Stomach (tissue), 9 donors: ENCODE measurements around the gene PXYLP1. TPM values are rescaled to one million over a fixed set of nuclear protein-coding genes. Genes with fewer than 3 reads are reported as not detected.
A peak's percentile ranks its signal among the peaks of the same experiment; 100 is the strongest.

Experiments used
- DNase-seq, 2 donors: peaks; one replicate each; pipeline versions ENCODE4 v3.0.0 to v3.0.0-alpha.2; 2013 to 2019
- H3K27ac ChIP-seq, 5 donors: fragments of 200-600 bp in 4 of 5; sonication (generic) in 4 of 5; one replicate each; pipeline ENCODE4 v1.5.1; 2013 to 2019; ENCODE audit warnings: mild to moderate bottlenecking in 1 of 5, moderate library complexity in 1 of 5
- H3K27me3 ChIP-seq, 3 donors: fragments of 200-600 bp; sonication (generic); one replicate each; pipeline ENCODE4 v1.5.1; 2017 to 2019; ENCODE audit warnings: mixed run types in 1 of 3
- H3K36me3 ChIP-seq, 4 donors: fragments of 200-600 bp; sonication (generic); 1 replicate in 3 of 4; 2 replicates in 1 of 4; pipeline ENCODE4 v1.5.1; 2016 to 2019
- H3K4me1 ChIP-seq, 4 donors: fragments of 200-600 bp; sonication (generic); one replicate each; pipeline ENCODE4 v1.5.1; 2016 to 2019
- H3K4me3 ChIP-seq, 4 donors: fragments of 200-600 bp; sonication (generic) in 3 of 4; one replicate each; pipeline ENCODE4 v1.5.1; 2016 to 2019; ENCODE audit warnings: mild to moderate bottlenecking in 1 of 4
- H3K9me3 ChIP-seq, 4 donors: fragments of 200-600 bp; sonication (generic); one replicate each; pipeline ENCODE4 v1.5.1; 2016 to 2019
- CTCF ChIP-seq, 7 experiments: fragments of 450-650 bp in 4 of 7; fragments of 200-600 bp in 3 of 7; sonication (generic) in 3 of 7; IDR thresholded peaks; one replicate each; pipeline ENCODE4 v1.5.1; 2016 to 2019; ENCODE audit warnings: antibody characterized with exemption in 7 of 7, control low read depth in 2 of 7, mild to moderate bottlenecking in 1 of 7
- EP300 ChIP-seq: sonication (generic); formaldehyde crosslinking; IDR thresholded peaks from one replicate; pipeline ENCODE4 v1.6.1; 2017; ENCODE audit warnings: antibody characterized with exemption
- POLR2A ChIP-seq, 4 donors: fragments of 450-650 bp; IDR thresholded peaks; one replicate each; pipeline ENCODE4 v1.6.1; 2016; ENCODE audit warnings: antibody characterized with exemption in 4 of 4, control low read depth in 2 of 4, mild to moderate bottlenecking in 1 of 4, moderate library complexity in 1 of 4
- POLR2AphosphoS5 ChIP-seq, 3 donors: sonication (generic); formaldehyde crosslinking; IDR thresholded peaks; one replicate each; pipeline ENCODE4 v1.6.1; 2016; ENCODE audit warnings: antibody characterized with exemption in 3 of 3
- WGBS, 5 donors: extraction: QIAGEN DNeasy Blood & Tissue Kit in 3 of 5; methylation state at CpG; one replicate each; pipeline versions ENCODE4 v1.1.5 to v1.1.7; 2013 to 2018; 5-methylcytosine and 5-hydroxymethylcytosine counted together
- intact Hi-C: fragments of 100-400 bp; cut with DNase I; formaldehyde crosslinking; loops from one replicate; pipeline ENCODE4 v1.15.1; 2023; ENCODE audit warnings: low total_unique reads
- polyA plus RNA-seq, 3 donors: library from polyadenylated mRNA; stranded (reverse); fragments of 200-250 nt; gene quantifications; one replicate each; pipeline ENCODE4 v1.2.3, GENCODE V29; 2013
- total RNA-seq, 5 donors: library from RNA; depleted of rRNA; stranded (reverse); fragments of >200 nt; gene quantifications; one replicate each; pipeline versions ENCODE4 v1.1.0 to v1.2.3, GENCODE V29; 2014 to 2016
- donor health status: healthy with polysubstance abuse.
- donor health status: Bipolar disorder and iron deficiency.
- donor health status: healthy.

The PXYLP1 gene
- total and polyA plus RNA-seq, 8 donors = 0.58 to 24.8 (median 3.8) TPM

DNA sequence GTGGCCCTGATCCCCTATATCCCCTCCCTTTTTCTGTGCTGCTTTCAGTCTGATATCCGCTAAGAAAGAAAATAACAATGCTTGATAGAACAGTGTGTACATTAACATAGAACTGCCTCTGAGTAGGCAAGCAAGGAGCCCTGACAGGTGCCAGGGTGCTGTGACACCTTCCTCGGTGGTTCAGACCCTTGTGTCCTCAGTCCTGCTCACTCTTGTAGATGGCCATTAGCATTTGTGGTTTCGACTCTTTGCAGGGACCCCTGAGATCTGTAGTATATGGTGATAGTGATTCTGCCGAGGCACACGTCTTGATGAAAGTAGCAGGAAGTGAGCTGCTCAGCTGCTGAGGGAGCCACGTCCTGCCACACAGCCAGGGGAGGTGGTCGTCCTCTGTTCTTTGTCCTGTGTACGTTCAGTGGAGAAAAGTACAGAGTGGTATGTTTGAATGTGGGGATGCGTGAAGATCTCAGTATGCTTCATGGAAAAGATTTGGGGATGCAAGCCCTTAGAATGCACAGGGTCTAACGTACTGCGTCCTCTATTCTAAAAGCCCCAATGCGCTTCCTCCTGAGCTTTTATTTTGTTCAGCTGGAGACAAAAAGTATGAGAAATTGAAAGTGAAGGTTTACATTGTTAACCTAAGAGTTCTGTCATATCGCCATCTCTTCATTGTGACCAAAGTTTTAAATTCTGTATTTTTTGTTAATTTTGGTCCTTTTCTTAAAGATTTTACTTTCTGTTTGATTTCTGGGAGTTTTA, 35.4 kb downstream of the PXYLP1 start:
- peak in 1 of 2 donors; percentile 32 for DNase-seq
- peak overlapping the region in 2 of 4 donors; percentile 2 to 13 for H3K4me3 ChIP-seq
- 59 to 64% (median 64%) methylated on average over 13 of the region's 13 CpGs for WGBS, 5 donors

DNA sequence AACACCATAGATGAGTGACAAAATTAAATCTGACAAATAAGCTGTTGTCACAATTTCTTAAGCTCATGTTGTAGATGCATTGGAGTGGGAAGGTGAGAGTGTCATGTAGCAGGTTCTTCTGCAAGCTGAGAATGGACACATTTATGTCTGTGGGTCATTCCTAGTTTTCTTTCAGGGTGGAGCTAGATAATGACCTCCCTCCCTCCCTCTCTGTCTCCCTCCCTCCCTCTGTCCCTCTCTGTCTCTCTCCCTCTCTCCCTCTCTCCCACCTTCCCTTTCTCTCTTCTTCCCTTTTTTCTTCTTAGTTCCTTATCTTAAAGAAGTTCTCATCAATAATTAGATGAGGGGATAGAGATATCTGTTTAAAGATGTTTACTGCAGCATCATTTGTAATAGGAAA, 36.0 kb downstream of the PXYLP1 start:
- Histone ChIP-seq H3K9me3 (no peaks in the 10 kb centered on the region), H3K4me3 (no peak overlapping the region), H3K4me1 (peaks cover 0 to 4% (median 0%) of the 10 kb centered on the region in 4 donors), H3K27me3 (no peaks in the 10 kb centered on the region), H3K27ac (no peak overlapping the region), H3K36me3 (peaks cover 0 to 17% (median 0%) of the 10 kb centered on the region in 4 donors)
- no peak for DNase-seq
- no peak for TF ChIP-seq EP300
- TF ChIP-seq CTCF (IDR thresholded peaks at IDR 0.05) = no peak
- TF ChIP-seq POLR2AphosphoS5 (IDR thresholded peaks at IDR 0.05) = no peak
- no peak for TF ChIP-seq POLR2A (IDR thresholded peaks at IDR 0.05)
- intact Hi-C loops = no loop called here

More for the DNA sequence above, 35.4 kb downstream of the PXYLP1 start:
- TF ChIP-seq EP300 = no peak
- no peak for TF ChIP-seq CTCF (IDR thresholded peaks at IDR 0.05)
- TF ChIP-seq POLR2A (IDR thresholded peaks at IDR 0.05) = no peak
- no peak for TF ChIP-seq POLR2AphosphoS5 (IDR thresholded peaks at IDR 0.05)
- H3K27ac ChIP-seq = peak overlapping the region in 2 of 5 donors; percentile 8 to 44
- H3K36me3 ChIP-seq = peaks cover 0 to 17% (median 2%) of the 10 kb centered on the region in 4 donors
- peaks cover 0 to 4% (median 0%) of the 10 kb centered on the region in 4 donors for H3K4me1 ChIP-seq
- H3K27me3 ChIP-seq = no peaks in the 10 kb centered on the region
- intact Hi-C loops = no loop called here
- H3K9me3 ChIP-seq = no peaks in the 10 kb centered on the region

- no peaks in the 10 kb centered on the region for H3K9me3 ChIP-seq
- H3K36me3 ChIP-seq = peaks cover 0 to 17% (median 0%) of the 10 kb centered on the region in 4 donors
- no peak overlapping the region for H3K27ac ChIP-seq
- whole genome bisulfite sequencing, 5 donors = 84 to 95% (median 90%) methylated on average over 7 of the region's 7 CpGs
- TF ChIP-seq CTCF (IDR thresholded peaks at IDR 0.05) = no peak
- no peak for TF ChIP-seq POLR2AphosphoS5 (IDR thresholded peaks at IDR 0.05)
- TF ChIP-seq EP300 = no peak
- TF ChIP-seq POLR2A (IDR thresholded peaks at IDR 0.05) = no peak
- peaks cover 0 to 4% (median 0%) of the 10 kb centered on the region in 4 donors for H3K4me1 ChIP-seq
- H3K27me3 ChIP-seq = no peaks in the 10 kb centered on the region
- intact Hi-C loops = no loop called here
- DNase-seq = no peak
- no peak overlapping the region for H3K4me3 ChIP-seq
Measured at GRCh38 chr3:141268306-141268705, 36.7 kb downstream of the PXYLP1 start.

DNA sequence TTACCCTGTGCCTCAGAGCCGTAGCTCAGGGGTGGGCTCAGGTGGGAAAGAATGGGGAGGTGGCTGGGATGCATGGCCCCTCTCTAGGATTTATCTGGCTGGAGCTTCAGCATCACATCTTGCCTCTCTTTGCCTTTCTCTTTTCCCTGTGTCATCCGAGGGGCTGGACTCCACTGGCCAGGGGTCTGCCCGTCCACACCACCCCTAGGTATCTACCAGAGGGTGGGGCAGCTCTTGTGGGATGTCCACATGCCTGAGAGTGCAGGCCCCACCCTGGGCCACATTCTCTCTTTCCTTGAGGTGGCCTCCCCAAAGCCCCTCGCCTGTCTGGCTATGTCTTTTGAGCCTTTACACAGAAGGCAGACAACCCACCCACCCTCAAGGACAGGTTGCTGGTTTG, 37.2 kb downstream of the PXYLP1 start:
- Histone ChIP-seq H3K4me3 (no peak overlapping the region), H3K27me3 (no peaks in the 10 kb centered on the region), H3K36me3 (peaks cover 0 to 17% (median under 1%) of the 10 kb centered on the region in 4 donors), H3K4me1 (peaks cover 0 to 4% (median 0%) of the 10 kb centered on the region in 4 donors), H3K27ac (no peak overlapping the region), H3K9me3 (no peaks in the 10 kb centered on the region)
- 86 to 100% (median 98%) methylated on average over 3 to 4 of the region's 4 CpGs for WGBS, 5 donors
- TF ChIP-seq POLR2A (IDR thresholded peaks at IDR 0.05) (no peak), CTCF (IDR thresholded peaks at IDR 0.05) (no peak), EP300 (no peak), POLR2AphosphoS5 (IDR thresholded peaks at IDR 0.05) (no peak)
- DNase-seq = no peak
- intact Hi-C loops = no loop called here
